Measurements from ENCODE around the gene LGI4.
"Not testable (repeated sequence)": the region's sequence is repeated elsewhere in the genome, so short reads cannot be mapped to it uniquely, and the experiment has no call there.

The LGI4 gene

GRCh38 chr19:35154525-35155406, 19.9 kb upstream of the LGI4 start, which contains the start of gene FXYD5:
Gene FXYD5, plus strand, starts transcription at chr19:35154735. Its CDS starts 816 bp downstream, at chr19:35155551.
- TF ChIP-seq CTCF (IDR thresholded peaks at IDR 0.05; ENCODE audit: insufficient read depth, low read depth, low read length, missing control alignments) = no peak
- H3K4me3 ChIP-seq (ENCODE audit: low read depth, low read length) = peak within 1 kb of the TSS; percentile 96
- DNase-seq (ENCODE audit: low read depth) = peak; percentile 58

- peak overlapping the region; percentile 96 for H3K4me3 ChIP-seq (ENCODE audit: low read depth, low read length)
- peak; percentile 71 for TF ChIP-seq CTCF (IDR thresholded peaks at IDR 0.05; ENCODE audit: insufficient read depth, low read depth, low read length, missing control alignments)
- DNase-seq (ENCODE audit: low read depth) = peak; percentile 68
These were observed 19.1 kb upstream of the LGI4 start for GRCh38 chr19:35153701-35154524.

- not testable (repeated sequence) for H3K4me3 ChIP-seq (ENCODE audit: low read depth, low read length); DNase-seq (ENCODE audit: low read depth)
These were observed 18.3 kb upstream of the LGI4 start for GRCh38 chr19:35153129-35153522.

GRCh38 chr19:35151273-35152065, 16.6 kb upstream of the LGI4 start:
- TF ChIP-seq CTCF (IDR thresholded peaks at IDR 0.05; ENCODE audit: insufficient read depth, low read depth, low read length, missing control alignments) = no peak

GRCh38 chr19:35150445-35150844, 15.6 kb upstream of the LGI4 start:
- H3K4me3 ChIP-seq (ENCODE audit: low read depth, low read length) = no peak overlapping the region
- DNase-seq (ENCODE audit: low read depth) = no peak

More at GRCh38 chr19:35151273-35152065, 16.6 kb upstream of the LGI4 start:
- no peak overlapping the region for H3K4me3 ChIP-seq (ENCODE audit: low read depth, low read length)
- no peak for DNase-seq (ENCODE audit: low read depth)

GRCh38 chr19:35149463-35149862, 14.6 kb upstream of the LGI4 start:
- H3K4me3 ChIP-seq (ENCODE audit: low read depth, low read length) = no peak overlapping the region
- no peak for DNase-seq (ENCODE audit: low read depth)
- TF ChIP-seq CTCF (IDR thresholded peaks at IDR 0.05; ENCODE audit: insufficient read depth, low read depth, low read length, missing control alignments) = no peak

More at GRCh38 chr19:35150445-35150844, 15.6 kb upstream of the LGI4 start:
- TF ChIP-seq CTCF (IDR thresholded peaks at IDR 0.05; ENCODE audit: insufficient read depth, low read depth, low read length, missing control alignments) = no peak
